Fibroblast of skin of left quadriceps (primary cell): ENCODE data around the gene TMEM201.
"Not testable (repeated sequence)": the region's sequence is repeated elsewhere in the genome, so short reads cannot be mapped to it uniquely, and the experiment has no call there.

Experiments used
- DNase-seq, 2 experiments: peaks; one replicate each; pipeline ENCODE4 v3.0.0-alpha.2; 2013; ENCODE audit warnings: low read depth in 2 of 2

Gene TMEM201

GRCh38 chr1:9588551-9589143 is at the start of gene TMEM201:
TSS of gene TMEM201 (plus strand) at chr1:9588911. CDS start at chr1:9588931, 20 bp downstream.
- peak; percentile 83 to 84 for DNase-seq

- peak; percentile 96 for DNase-seq
Observed at GRCh38 chr1:9539165-9539828, 49.4 kb upstream of the TMEM201 start, which contains the start of gene SLC25A33. TSS of gene SLC25A33 (plus strand) at chr1:9539465. CDS start at chr1:9539692, 227 bp downstream.

- DNase-seq = no peak
Observed at GRCh38 chr1:9539829-9540550, 48.7 kb upstream of the TMEM201 start.

- DNase-seq = peak in 1 of 2 experiments; percentile 28
Observed at GRCh38 chr1:9542430-9542829, 46.3 kb upstream of the TMEM201 start.

- DNase-seq = no peak
Observed at GRCh38 chr1:9544926-9545325, 43.8 kb upstream of the TMEM201 start.

- DNase-seq = no peak
Observed at GRCh38 chr1:9549955-9550546, 38.7 kb upstream of the TMEM201 start.

- no peak for DNase-seq
Observed at GRCh38 chr1:9551984-9552383, 36.7 kb upstream of the TMEM201 start.

GRCh38 chr1:9553736-9554144 is 35.0 kb upstream of the TMEM201 start:
- DNase-seq = no peak

- no peak for DNase-seq
Observed at GRCh38 chr1:9555942-9556341, 32.8 kb upstream of the TMEM201 start.

- DNase-seq = no peak
Observed at GRCh38 chr1:9557624-9558023, 31.1 kb upstream of the TMEM201 start.

GRCh38 chr1:9558271-9558945 is 30.3 kb upstream of the TMEM201 start:
- DNase-seq = no peak

- no peak for DNase-seq
Observed at GRCh38 chr1:9558946-9559545, 29.7 kb upstream of the TMEM201 start.

- DNase-seq = no peak
Observed at GRCh38 chr1:9559673-9560072, 29.0 kb upstream of the TMEM201 start.

- DNase-seq = not testable (repeated sequence)
Observed at GRCh38 chr1:9560090-9560489, 28.6 kb upstream of the TMEM201 start.

GRCh38 chr1:9561429-9561828 is 27.3 kb upstream of the TMEM201 start:
- DNase-seq = peak; percentile 54 to 62

- DNase-seq = no peak
Observed at GRCh38 chr1:9569267-9569666, 19.4 kb upstream of the TMEM201 start.

GRCh38 chr1:9570886-9571529 is 17.7 kb upstream of the TMEM201 start:
- DNase-seq = not testable (repeated sequence)

GRCh38 chr1:9573723-9574122 is 15.0 kb upstream of the TMEM201 start:
- DNase-seq = no peak

- DNase-seq = no peak
Observed at GRCh38 chr1:9575486-9575885, 13.2 kb upstream of the TMEM201 start.

GRCh38 chr1:9576903-9577302 is 11.8 kb upstream of the TMEM201 start:
- no peak for DNase-seq

GRCh38 chr1:9577423-9577822 is 11.3 kb upstream of the TMEM201 start:
- no peak for DNase-seq
